Activated gamma-delta T cell treated with anti-CD3 and anti-CD28 coated beads, Interleukin-2, amount 50 U/mL, for 16 hours (primary cell): ENCODE data around the gene PRPSAP2.
"Not testable (repeated sequence)": the region's sequence is repeated elsewhere in the genome, so short reads cannot be mapped to it uniquely, and the experiment has no call there.

Source experiments
- DNase-seq: peaks from one replicate; pipeline ENCODE4 v3.0.0-alpha.2; 2020; ENCODE audit warnings: low read depth

PRPSAP2 gene

DNA sequence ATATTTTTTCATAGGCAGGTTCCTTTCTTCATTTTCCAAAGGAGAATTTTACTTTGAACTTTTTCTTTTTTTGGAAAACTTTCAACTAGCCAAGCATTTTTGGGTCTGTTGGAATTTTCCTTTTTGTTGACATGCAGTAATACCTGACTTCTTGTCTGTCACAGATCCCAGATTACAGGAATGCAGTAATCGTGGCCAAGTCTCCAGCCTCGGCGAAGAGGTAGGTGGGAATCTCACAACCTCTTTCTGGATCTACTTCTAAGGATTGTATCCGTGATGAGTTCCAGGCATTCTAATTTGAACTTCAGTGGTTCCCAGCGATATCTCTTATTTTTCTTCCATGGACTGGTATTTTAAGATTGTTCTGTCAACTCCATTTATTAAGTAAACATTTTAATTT is 31.7 kb downstream of the PRPSAP2 start:
- DNase-seq = no peak

DNA sequence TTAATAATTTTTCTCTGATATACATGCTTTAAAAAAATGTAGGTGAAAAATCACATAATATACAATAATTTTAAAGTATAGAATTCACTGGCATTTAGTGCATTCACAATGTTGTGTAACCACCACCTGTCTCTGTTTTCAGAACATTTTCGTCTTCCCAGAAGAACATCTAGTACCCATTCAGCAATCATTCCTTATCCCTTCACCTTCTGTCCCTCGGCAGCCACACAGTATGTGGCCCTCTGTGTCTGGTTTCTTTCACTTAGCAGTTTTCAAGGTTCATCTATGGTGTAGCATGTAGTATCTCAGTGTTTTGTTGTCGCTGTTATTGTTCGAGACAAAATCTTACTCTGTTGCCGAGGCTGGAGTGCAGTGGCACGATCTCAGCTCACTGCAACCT is 33.6 kb downstream of the PRPSAP2 start:
- DNase-seq = no peak

DNA sequence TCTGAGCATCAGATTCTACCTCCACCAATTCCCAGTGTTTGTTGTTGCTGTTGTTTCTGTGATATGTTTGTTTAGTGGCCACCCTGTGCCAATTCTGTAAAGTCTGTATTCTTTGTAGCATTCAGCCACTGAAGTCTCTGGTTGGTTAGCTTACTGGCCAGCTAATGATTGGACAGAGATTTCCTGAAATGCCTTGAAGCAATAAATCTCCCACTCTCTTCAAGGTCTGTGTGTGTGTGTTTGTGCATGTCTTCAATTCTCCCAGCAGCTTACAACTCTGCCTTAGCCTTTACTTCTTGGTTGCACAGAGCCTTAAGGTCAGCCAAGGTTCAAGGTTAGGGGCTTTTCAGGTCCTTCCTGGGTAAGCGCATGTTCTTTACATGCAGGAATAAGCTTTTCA is 38.2 kb downstream of the PRPSAP2 start:
- DNase-seq = no peak

DNA sequence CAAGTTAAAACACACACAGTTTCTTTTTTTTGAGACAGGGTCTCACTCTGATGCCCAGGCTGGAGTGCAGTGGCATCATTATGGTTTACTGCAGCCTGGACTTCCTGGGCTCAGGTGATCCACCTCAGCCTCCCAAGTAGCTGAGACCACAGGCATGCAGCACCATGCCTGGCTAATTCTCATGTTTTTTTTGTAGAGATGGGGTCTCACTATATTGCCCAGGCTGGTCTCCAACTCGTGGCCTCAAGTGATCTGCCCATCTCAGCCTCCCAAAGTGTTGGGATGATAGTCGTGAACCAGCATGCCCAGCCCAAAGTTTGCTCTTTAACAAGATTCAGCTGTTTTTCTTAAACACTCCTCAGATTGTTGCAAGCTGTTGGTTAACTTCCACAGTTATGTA is 39.0 kb downstream of the PRPSAP2 start:
- DNase-seq = no peak

DNA sequence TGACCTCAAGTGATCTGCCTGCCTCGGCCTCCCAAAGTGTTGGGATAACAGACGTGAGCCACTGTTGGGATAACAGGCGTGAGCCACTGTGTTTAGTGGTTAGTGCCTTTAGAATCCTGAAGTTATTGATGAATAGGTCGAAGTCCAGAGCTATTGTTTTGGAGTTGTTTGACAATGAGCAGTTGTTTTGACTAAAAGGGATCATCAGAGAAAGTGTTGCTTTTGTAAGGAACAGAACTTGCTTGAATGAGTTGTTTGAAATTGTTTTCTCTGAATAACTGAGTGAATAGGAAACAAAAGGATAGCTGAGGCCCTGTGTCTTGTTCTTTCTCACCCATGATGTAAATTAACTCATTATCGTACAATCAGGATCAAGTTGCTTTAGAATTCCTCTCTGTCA is 46.6 kb downstream of the PRPSAP2 start:
- DNase-seq = no peak

DNA sequence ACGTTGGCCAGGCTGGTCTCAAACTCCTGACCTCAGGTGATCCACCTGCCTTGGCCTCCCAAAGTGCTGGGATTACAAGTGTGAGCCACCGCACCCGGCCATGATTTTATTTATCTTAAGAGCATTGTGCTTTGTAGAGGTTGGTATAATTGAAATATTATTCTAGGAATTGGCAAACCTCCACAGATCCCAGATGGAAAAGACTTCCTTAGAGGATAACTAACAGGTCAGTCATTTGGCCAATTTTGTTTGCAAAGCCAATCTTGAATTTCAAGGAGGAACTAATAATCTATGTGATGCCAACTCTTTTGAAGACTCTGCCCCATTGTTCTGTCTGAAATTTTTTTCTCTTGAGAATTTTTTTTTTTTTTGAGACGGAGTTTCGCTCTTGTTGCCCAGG is 47.3 kb downstream of the PRPSAP2 start:
- DNase-seq = no peak

DNA sequence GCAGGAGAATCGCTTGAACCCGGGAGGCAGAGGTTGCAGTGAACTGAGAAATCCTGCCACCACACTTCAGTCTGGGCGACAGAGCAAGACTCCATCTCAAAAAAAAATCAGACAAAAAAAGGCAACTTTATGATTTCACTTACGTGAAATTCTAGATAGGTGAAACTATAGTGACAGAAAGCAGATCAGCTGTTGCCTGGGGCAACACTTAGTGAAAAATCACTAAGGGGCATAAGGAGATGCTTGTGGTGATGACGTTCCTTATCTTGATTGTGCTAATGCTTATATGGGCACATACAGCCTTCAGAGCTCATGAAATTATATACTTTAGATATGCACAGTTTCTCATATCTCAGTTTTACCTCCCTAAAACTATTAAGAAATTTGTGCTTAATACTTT is 52.4 kb downstream of the PRPSAP2 start:
- no peak for DNase-seq

DNA sequence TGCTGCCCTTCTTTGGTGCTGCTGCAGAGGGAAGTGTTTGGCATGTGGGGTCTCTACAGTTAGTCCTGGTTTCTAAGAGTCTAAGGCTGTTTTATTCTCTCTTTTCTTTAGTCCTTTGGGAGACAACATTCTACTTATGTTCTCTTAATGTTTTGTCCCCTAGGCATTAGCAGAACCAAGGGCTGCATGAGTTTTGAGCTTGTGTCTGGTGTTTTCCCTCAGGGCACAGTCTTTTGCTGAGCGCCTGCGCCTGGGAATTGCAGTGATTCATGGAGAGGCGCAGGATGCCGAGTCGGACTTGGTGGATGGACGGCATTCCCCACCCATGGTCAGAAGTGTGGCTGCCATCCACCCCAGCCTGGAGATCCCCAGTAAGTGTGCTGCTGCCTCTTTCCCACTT is 53.0 kb downstream of the PRPSAP2 start:
- no peak for DNase-seq

DNA sequence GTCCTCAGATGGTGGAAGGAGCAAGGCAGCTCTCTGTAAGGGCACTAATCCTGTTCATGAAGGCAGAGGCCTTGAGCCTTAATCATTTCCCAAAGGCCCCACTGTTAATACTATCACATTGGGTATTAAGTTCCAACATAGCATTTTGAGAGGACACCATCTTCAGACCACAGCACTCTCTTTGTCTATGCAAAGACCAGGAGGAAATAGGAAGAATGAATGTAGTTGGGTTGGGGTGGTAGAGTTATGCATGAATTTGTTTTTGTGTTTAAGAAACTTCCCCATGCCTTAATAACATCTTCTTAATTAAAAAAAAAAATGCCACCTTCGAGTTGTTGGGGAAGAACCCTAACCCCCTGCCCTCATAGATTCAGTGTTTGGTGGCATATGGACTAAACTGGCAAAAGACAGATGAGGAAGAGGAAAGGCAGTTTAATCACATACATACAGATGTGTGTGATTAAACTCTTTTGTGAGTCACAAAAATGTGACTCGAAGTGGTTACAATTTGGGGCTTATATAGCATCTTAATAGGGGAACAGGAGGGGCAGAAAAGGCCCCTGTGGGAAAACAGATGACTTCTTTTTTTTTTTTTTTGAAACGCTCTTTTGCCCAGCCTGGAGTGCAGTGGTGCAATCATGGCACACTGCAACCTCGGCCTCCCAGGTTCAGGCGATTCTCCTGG is 59.0 kb downstream of the PRPSAP2 start:
- DNase-seq = no peak

DNA sequence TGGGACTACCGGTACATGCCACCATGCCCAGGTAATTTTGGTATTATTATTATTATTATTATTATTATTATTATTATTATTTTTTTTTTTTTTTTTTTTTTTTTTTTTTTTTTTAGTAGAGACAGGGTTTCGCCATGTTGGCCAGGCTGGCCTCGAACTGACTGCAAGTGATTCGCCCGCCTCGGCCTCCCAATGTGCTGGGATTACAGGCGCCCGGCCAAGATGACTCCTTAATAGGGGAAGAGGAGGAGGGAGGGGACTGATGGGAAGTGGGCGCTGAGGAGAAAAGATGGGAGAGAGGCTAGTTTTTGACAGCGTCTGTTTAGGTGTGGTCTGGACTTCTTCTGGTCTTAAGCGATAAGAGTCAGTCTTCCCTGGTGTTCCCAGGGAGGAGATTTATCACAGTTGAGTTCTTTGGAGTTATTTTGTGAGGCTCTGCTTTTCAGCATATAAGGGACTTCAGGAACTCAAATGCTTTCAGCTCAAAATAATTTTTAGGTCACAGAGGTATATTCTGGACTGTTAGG is 59.6 kb downstream of the PRPSAP2 start:
- no peak for DNase-seq

DNA sequence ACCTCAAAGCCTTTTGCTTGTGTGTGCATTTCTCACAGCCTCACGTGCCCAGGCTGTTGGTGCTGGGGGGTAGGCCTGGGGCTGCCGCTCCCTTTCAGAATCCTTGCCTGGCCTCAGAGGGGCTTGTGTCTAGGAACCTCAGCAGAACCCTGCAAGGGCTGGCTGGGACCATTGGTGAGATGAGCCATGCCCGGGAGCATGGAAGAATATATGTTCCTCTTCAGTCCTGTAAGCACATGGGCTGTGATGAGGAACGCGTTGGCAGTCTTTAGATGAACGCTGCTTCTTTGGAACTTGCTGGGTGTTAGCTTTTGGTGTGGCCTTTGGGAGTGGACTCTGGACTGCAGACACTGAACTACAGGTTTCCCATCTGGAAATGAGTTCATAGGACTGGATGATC is 62.0 kb downstream of the PRPSAP2 start:
- DNase-seq = no peak

DNA sequence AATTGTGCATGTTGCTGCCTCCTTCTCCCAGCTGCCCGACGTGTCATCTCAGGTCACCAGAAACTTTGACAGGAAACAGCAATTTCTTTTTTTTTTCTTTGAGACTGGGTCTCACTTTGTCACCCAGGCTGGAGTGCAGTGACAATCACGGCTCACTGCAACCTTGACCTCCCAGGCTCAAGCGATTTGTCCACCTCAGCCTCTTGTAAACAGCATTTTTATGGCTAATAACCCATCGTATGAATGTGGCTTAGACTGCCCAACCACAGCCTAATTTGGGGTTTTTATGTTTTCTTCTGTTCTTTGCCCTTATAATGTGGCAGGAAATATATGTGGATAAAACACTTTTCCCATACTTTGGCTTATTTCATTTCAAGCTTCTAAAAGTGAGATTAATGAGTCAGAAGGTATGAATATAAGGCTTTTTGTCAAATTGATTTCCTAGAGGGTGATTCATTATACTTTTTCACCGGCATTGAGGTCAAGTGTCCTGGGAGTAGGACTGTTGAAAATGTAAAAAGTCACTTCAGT is 63.0 kb downstream of the PRPSAP2 start:
- no peak for DNase-seq

DNA sequence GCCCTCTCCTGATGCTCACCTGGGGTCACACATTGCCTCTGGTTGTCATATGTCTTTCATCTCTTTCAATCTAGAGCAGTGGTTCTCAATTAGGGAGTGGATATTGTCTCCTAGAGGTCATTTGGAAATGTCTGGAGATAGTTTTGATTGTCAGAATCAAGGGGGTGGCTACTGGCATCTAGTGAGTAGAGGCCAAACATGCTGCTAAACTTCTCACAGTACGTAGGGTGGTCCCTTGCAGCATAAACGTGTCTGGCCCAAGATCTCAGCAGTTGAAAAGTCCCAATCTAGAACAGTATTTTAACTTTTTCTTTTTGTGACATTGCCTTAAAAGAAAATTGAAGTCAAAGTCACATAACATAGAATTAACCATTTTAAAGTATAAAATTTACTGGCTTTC is 63.6 kb downstream of the PRPSAP2 start:
- DNase-seq = no peak

DNA sequence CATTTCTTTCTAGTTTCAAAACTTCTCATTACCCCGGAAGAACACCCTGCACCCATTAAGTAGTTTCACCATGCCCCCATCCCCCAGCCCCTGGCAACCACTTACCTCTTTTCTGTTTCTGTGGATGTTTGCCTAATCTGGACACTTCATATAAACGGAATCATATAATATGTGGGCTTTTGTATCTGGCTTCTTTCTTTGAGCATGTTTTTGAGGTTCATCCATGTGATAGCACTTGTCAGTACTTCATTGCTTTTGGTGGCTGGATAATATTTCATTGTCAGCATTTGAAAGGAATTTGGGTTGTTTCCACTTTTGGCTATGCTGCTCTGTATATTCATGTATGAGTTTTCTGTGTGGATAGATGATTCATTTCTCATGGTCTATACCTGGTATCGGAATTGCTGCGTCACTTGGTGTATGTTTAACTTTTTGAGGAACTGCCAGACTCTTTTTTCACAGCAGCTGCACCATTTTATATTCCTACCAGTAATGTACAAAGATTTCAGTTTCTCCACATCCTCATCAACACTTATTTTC is 64.1 kb downstream of the PRPSAP2 start:
- DNase-seq = no peak

DNA sequence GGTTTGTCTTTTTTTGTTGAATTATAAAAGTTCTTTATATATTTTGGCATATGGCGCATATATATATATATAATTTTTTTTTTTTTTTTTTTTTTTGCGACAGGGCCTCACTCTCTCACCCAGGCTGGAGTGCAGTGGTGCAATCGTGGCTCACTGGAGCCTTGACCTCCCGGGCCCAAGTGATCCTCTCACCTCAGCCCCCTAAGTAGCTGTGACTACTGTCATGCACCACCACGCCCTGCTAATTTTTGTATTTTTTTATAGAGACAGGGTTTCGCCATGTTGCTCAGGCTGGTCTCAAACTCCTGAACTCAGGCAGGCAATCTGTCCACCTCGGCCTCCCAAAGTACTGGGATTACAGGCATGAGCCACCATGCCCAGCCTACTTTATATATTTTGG is 64.7 kb downstream of the PRPSAP2 start:
- not testable (repeated sequence) for DNase-seq

DNA sequence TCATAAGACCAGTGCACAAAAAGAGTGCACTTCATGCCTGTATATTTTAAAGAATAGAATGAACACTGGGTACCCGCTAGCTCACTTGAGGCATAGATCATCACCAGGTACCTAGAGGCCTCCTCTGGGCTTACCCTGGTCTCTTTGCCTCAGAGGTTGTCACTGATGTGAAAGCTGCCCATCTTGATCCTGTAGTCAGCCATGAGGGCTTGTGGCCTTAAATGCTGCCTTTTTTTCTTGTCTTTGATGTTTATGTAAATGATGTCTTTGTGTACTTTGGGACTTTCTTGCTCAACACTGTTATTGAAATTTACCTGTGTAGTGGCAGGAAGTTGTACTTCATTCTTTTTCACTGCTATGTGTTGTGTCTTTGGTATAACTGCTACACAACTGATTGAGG is 67.3 kb downstream of the PRPSAP2 start:
- no peak for DNase-seq

DNA sequence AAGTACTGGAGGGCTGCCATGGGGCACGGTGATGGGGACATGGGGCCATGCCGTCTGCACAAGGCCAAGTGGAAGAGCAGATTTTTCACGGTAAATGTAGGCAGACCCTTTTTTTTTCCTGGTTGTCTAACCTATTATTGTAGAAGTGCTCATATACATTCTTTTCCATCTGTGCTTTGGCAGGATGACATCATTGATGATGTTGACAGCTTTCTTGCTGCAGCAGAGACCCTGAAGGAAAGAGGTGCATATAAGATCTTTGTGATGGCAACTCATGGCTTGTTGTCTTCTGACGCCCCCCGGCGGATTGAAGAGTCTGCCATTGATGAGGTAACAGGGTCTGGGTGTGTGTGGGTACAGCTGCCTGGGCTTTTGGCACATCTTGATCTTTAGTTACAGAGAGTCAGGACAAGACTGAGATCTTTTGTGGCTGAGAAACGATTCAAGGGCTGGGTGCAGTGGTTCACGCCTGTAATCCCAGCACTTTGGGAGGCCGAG is 70.7 kb downstream of the PRPSAP2 start:
- DNase-seq = no peak

DNA sequence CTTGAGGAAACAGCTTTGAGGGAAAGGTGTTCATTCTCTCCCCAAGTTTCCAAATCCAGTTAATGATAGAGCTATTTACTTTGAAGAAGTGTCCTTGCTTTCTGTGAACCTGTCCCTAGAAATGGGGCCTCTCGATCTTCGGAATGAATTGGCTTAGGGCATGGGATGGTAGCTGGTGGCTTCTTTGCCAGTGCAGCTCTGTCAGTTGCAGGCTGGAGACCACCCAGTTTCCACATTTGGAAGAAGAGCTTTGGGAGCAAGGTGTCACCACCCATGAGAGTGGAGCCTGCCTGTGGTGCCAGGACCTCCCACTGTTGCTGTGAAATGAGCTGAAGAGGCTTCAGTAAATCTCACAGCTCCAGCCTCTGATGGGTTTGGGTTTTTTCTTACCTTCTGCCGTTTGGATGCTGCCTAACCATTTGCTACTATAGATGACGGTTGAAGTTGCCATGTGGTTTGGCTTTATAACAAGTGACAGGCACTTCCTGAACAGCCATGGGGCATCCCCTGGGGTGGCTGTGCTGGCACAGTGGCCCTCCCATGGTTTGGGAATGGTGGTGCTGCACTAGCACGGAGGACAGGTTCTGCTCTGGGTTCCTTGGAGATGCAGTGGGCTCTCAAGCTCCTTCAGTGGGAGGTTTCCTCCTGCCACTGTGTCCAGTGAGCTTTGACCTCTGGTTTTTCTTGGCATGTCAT is 74.6 kb downstream of the PRPSAP2 start:
- DNase-seq = no peak

DNA sequence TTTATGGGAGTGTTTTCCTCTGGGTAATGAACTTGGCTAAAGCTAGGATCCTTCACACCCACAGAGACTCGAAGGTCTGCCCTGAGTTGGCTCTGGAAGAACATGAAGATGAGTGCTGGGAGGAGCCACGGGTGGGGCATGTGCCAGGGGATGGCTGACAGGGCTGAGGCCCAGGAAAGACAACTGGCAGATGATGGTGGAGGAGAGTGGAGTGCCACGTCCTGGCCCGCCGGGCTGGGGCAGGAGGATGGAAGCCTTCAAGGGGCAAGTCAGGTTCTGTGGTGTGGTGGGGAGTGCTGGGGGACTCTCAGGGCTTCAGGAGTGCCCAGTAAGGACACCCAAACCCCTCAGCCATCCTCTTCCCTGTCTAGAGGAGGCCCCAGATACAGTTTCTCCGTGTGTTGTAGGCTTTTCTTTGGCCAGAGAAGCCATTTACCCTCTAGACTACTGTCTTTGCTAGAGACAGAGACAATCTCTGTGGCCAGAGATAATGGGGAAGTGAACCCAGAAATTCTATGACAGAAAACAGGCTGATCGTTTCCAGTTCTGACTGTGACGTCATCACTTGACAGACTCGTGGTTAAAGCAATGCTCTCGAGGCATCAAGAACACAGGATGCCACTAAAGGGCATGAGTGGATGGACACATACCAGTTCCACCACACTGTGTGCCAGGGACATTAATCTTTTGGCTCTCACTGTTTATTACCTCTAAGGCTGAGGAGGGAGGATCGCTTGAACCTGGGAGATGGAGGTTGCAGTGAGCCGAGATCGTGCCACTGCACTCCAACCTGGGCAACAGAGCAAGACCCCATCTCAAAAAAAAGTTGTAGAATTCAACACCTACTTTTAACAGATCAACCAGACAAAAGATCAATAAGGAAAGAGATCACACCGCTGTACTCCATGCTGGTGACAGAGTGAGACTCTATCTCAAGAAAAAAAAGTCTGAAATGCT is 75.4 kb downstream of the PRPSAP2 start:
- DNase-seq = no peak

DNA sequence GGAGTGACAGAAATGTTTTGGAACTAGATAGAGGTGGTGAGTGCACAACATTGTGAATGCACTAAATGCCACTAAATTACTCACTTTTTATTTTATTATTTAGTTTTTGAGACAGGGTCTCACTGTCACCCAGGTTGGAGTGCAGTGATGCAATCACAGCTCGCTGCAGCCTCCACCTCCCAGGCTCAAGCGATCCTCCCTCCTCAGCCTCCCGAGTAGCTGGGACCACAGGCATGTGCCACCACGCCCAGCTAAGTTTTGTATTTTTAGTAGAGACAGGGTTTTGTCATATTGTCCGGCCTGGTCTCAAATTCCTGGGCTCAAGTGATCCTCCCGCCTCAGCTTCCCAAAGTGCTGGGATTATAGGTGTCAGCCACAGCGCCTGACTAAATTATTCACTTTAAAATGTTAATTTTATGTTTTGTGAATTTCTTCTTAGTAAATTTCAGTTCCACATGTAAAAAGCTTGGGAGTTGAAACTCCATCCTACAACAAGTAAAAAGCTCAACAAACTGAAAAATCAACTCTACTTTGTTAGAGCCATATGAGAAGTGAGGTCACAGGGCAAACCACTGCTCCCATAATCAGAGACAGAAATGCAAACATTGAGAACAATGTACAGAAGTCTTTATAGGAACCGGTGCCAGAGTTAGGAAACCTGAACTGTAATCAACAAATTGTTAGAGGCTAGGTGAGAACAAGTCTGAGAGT is 80.2 kb downstream of the PRPSAP2 start:
- no peak for DNase-seq

DNA sequence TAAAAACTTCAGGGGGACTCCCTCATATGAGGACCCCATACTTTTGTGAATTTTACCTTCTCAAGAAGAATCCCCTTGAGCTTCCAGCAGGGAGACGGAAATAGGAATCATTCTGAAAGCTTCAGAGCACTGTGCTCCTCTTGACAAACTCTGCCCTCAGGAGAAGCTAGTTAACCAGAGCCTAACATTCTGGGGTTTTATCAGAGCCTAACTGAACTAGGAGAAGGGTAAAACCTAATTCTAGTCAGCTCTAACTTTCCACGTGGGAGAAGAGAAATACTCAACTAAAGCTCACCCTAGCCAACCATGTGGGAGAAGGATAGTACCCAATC is 80.7 kb downstream of the PRPSAP2 start:
- DNase-seq = no peak
